PC-3 (cell line): ENCODE results near the gene DGKB. TPM values are rescaled to one million over a fixed set of nuclear protein-coding genes. Genes with fewer than 3 reads are reported as not detected.
A peak's percentile ranks its signal among the peaks of the same experiment; 100 is the strongest.

Experiments used
- ATAC-seq: fragments of 200-7000 bp; cut with Tn5 transposase; 2 replicates; pipeline ENCODE4 v1.9.1; 2020; ENCODE audit warnings: mild to moderate bottlenecking, moderate library complexity
- BruUV-seq: library from RNA; stranded (reverse); fragments of 400-500 nt; replicated peaks from 2 replicates; lab custom pipeline; 2021; lab: Mats Ljungman, UMichigan
- CTCF ChIA-PET: fragments of 300-600 bp; sonication (Branson Sonifier 250); formaldehyde crosslinking; loops from one replicate; lab custom pipeline; 2022; ENCODE audit warnings: antibody characterized with exemption; lab: Charles Lee
- POLR2A ChIA-PET: fragments of 300-600 bp; sonication (Branson Sonifier 250); formaldehyde crosslinking; loops from one replicate; lab custom pipeline; 2022; ENCODE audit warnings: antibody characterized with exemption; ENCODE audit not compliant: unreplicated experiment; lab: Charles Lee
- DNase-seq: peaks from one replicate; pipeline ENCODE4 v3.0.0-alpha.2; 2015
- H2AFZ ChIP-seq: fragments of 300-600 bp; sonication (generic); 2 replicates; pipeline ENCODE4 v1.6.0; 2016; ENCODE audit warnings: antibody characterized with exemption, low read length
- H3F3A ChIP-seq: fragments of 300-600 bp; sonication (generic); one replicate; pipeline ENCODE4 v1.6.0; 2017; ENCODE audit warnings: antibody characterized with exemption, low read length, control low read depth, mild to moderate bottlenecking; ENCODE audit not compliant: unreplicated experiment
- H3K27ac ChIP-seq: fragments of 300-600 bp; sonication (generic); 2 replicates; pipeline ENCODE4 v1.5.1; 2016; ENCODE audit warnings: mild to moderate bottlenecking, low read length
- H3K27me3 ChIP-seq: fragments of 300-600 bp; sonication (generic); 2 replicates; pipeline ENCODE4 v1.6.1; 2016; ENCODE audit warnings: low read length, mixed read lengths
- H3K36me3 ChIP-seq: fragments of 300-600 bp; sonication (generic); 2 replicates; pipeline ENCODE4 v1.6.1; 2016; ENCODE audit warnings: low read depth, mixed run types, low read length, mixed read lengths
- H3K4me1 ChIP-seq: fragments of 300-600 bp; sonication (generic); 2 replicates; pipeline ENCODE4 v1.5.1; 2016; ENCODE audit warnings: low read length; ENCODE audit not compliant: insufficient read depth
- H3K4me2 ChIP-seq: fragments of 300-600 bp; sonication (generic); 2 replicates; pipeline ENCODE4 v1.6.0; 2016; ENCODE audit warnings: low read length
- H3K4me3 ChIP-seq: fragments of 300-600 bp; sonication (generic); 2 replicates; pipeline ENCODE4 v1.5.1; 2016; ENCODE audit warnings: mild to moderate bottlenecking, low read length, mixed read lengths
- H3K79me2 ChIP-seq: fragments of 300-600 bp; sonication (generic); 2 replicates; pipeline ENCODE4 v1.6.1; 2017; ENCODE audit warnings: low read length, mixed read lengths
- H3K9ac ChIP-seq: fragments of 300-600 bp; sonication (generic); 2 replicates; pipeline ENCODE4 v1.6.0; 2016; ENCODE audit warnings: mild to moderate bottlenecking, low read length
- H3K9me2 ChIP-seq: fragments of 300-600 bp; sonication (generic); replicated peaks from 2 replicates; pipeline ENCODE4 v1.6.1; 2016; ENCODE audit warnings: mixed run types, low read length, mixed read lengths
- H3K9me3 ChIP-seq: fragments of 300-600 bp; sonication (generic); 2 replicates; pipeline ENCODE4 v1.6.1; 2016; ENCODE audit warnings: low read length, mixed read lengths
- H4K20me1 ChIP-seq: fragments of 300-600 bp; sonication (generic); 2 replicates; pipeline ENCODE4 v1.6.1; 2016; ENCODE audit warnings: low read length, mixed read lengths
- EZH2 ChIP-seq: fragments of 300-600 bp; sonication (generic); IDR thresholded peaks from one replicate; pipeline ENCODE4 v1.6.1; 2017; ENCODE audit warnings: antibody characterized with exemption, mild to moderate bottlenecking, low read length; ENCODE audit not compliant: unreplicated experiment
- EZH2phosphoT487 ChIP-seq: fragments of 300-600 bp; sonication (generic); IDR thresholded peaks from 2 replicates; pipeline ENCODE4 v1.6.1; 2018; ENCODE audit warnings: mild to moderate bottlenecking, antibody characterized with exemption, low read length, borderline replicate concordance
- intact Hi-C: fragments of 100-400 bp; cut with micrococcal nuclease; formaldehyde crosslinking; loops from 2 replicates; pipeline ENCODE4 v1.9.0; 2023
- total RNA-seq: library from RNA; depleted of rRNA; stranded (reverse); fragments of >200 nt; gene quantifications from 2 replicates; pipeline ENCODE4 v1.2.3, GENCODE V29; 2014
- TF ChIP-seq, protein P1 (sequence below): fragments of 300-600 bp; sonication (generic); conservative IDR thresholded peaks from 2 replicates; pipeline ENCODE4 v1.5.1; 2017; ENCODE audit warnings: antibody characterized with exemption, low read depth, mild to moderate bottlenecking, low read length

The DGKB gene
- total RNA-seq, 1 experiment from 2014 or later, result 0.15 TPM

DNA sequence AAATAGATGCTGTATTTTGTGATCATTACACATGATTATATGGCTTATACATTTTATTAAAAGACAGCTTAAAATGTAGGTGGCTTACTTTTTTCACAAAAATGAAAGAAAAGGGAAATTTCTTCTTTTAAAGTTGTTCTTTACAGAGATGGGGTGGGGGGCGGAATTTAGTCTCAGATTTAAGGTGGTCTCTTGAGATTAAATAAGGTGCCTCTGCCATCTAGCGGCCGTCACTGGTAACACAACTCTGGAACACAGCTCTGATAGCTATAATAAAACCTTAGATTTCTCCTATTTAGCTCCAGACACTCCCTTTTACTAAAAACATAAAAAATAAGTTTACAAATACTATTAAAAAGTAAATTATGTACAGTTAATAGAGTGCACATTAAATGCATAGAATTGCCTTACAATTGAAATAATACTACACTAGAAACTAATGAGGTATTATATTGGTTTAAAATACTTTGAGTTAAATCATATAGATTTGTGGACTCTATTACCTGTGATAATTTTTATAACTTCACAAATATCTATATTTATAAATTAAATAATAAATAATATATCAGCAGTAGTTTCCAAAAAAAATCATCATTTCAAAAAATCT, 210.9 kb downstream of the DGKB start:
- intact Hi-C loops, result loop anchor here (1.0 to 10.0 kb wide), 5 partner anchors 208 to 1414 kb away; partner anchors contain the start of gene ETV1

GRCh38 chr7:14691034-14691433, 211.5 kb downstream of the DGKB start:
- H3K27me3 ChIP-seq, result no peaks in the 10 kb centered on the region
- POLR2A ChIA-PET, result no interaction called here
- no peak for ATAC-seq
- DNase-seq, result no peak
- no peak overlapping the region for H3K4me2 ChIP-seq
- no TSS peak for BruUV-seq
- no peak overlapping the region for H3K27ac ChIP-seq
- H3K9ac ChIP-seq, result no peak overlapping the region
- no peak for TF ChIP-seq EZH2
- TF ChIP-seq, protein P1, sequence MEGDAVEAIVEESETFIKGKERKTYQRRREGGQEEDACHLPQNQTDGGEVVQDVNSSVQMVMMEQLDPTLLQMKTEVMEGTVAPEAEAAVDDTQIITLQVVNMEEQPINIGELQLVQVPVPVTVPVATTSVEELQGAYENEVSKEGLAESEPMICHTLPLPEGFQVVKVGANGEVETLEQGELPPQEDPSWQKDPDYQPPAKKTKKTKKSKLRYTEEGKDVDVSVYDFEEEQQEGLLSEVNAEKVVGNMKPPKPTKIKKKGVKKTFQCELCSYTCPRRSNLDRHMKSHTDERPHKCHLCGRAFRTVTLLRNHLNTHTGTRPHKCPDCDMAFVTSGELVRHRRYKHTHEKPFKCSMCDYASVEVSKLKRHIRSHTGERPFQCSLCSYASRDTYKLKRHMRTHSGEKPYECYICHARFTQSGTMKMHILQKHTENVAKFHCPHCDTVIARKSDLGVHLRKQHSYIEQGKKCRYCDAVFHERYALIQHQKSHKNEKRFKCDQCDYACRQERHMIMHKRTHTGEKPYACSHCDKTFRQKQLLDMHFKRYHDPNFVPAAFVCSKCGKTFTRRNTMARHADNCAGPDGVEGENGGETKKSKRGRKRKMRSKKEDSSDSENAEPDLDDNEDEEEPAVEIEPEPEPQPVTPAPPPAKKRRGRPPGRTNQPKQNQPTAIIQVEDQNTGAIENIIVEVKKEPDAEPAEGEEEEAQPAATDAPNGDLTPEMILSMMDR, result no peak
- TF ChIP-seq EZH2phosphoT487, result no peak
- H3K4me3 ChIP-seq, result no peak overlapping the region
- H3F3A ChIP-seq, result no peaks in the 10 kb centered on the region
- no peaks in the 10 kb centered on the region for H3K79me2 ChIP-seq
- no peaks in the 10 kb centered on the region for H3K9me2 ChIP-seq
- H4K20me1 ChIP-seq, result no peaks in the 10 kb centered on the region
- no peaks in the 10 kb centered on the region for H3K36me3 ChIP-seq
- no peak overlapping the region for H2AFZ ChIP-seq
- intact Hi-C loops, result loop anchor here (1.0 to 10.0 kb wide), 5 partner anchors 208 to 1414 kb away; partner anchors contain the start of gene ETV1
- CTCF ChIA-PET, result interaction anchor here (0.6 to 1.6 kb wide), 15 partner anchors 22 to 1410 kb away, joined by 3 to 14 read pairs (median 4); partner anchors contain the start of gene ETV1
- H3K9me3 ChIP-seq, result no peaks in the 10 kb centered on the region
- no peaks in the 10 kb centered on the region for H3K4me1 ChIP-seq

More for the DNA sequence above, 210.9 kb downstream of the DGKB start:
- POLR2A ChIA-PET, result no interaction called here
- H3K79me2 ChIP-seq, result no peaks in the 10 kb centered on the region
- no TSS peak for BruUV-seq
- H3K27me3 ChIP-seq, result no peaks in the 10 kb centered on the region
- H3K4me2 ChIP-seq, result no peak overlapping the region
- TF ChIP-seq, protein P1, result peak; percentile 93
- no peak for TF ChIP-seq EZH2
- H3K4me1 ChIP-seq, result no peaks in the 10 kb centered on the region
- H3K9me3 ChIP-seq, result no peaks in the 10 kb centered on the region
- ATAC-seq (peak; percentile 29; the same call in 1 of the 2 replicates), DNase-seq (peak; percentile 57)
- no peak overlapping the region for H3K4me3 ChIP-seq
- no peaks in the 10 kb centered on the region for H4K20me1 ChIP-seq
- H3K9me2 ChIP-seq, result no peaks in the 10 kb centered on the region
- H3K27ac ChIP-seq, result no peak overlapping the region
- H3K36me3 ChIP-seq, result no peaks in the 10 kb centered on the region
- H2AFZ ChIP-seq, result no peak overlapping the region
- no peak overlapping the region for H3K9ac ChIP-seq
- CTCF ChIA-PET, result interaction anchor here (0.6 to 1.6 kb wide), 26 partner anchors 11 to 1413 kb away, joined by 3 to 14 read pairs (median 4); partner anchors contain the start of gene ETV1
- no peaks in the 10 kb centered on the region for H3F3A ChIP-seq

GRCh38 chr7:14690486-14690885, 212.1 kb downstream of the DGKB start:
- no peaks in the 10 kb centered on the region for H3K27me3 ChIP-seq
- DNase-seq, result no peak
- intact Hi-C loops, result loop anchor here (2.0 to 10.0 kb wide), 3 partner anchors 604 to 1166 kb away; partner anchors contain the start of gene ETV1
- no peaks in the 10 kb centered on the region for H3K4me1 ChIP-seq
- CTCF ChIA-PET, result interaction anchor here (1.5 kb wide), 1 partner anchor 1408 kb away, joined by 8 read pairs; no protein-coding TSS in a partner anchor
- ATAC-seq, result no peak
- no peaks in the 10 kb centered on the region for H3K79me2 ChIP-seq
- H2AFZ ChIP-seq, result no peak overlapping the region
- H3K9me2 ChIP-seq, result no peaks in the 10 kb centered on the region
- no peak overlapping the region for H3K27ac ChIP-seq
- no peaks in the 10 kb centered on the region for H3K9me3 ChIP-seq
- no peak overlapping the region for H3K4me3 ChIP-seq
- H3F3A ChIP-seq, result no peaks in the 10 kb centered on the region
- no peak overlapping the region for H3K9ac ChIP-seq
- BruUV-seq, result no TSS peak
- H3K36me3 ChIP-seq, result no peaks in the 10 kb centered on the region
- H4K20me1 ChIP-seq, result no peaks in the 10 kb centered on the region
- POLR2A ChIA-PET, result no interaction called here
- TF ChIP-seq EZH2phosphoT487 (no peak), EZH2 (no peak)
- TF ChIP-seq, protein P1, result no peak
- no peak overlapping the region for H3K4me2 ChIP-seq
